ENCODE data around the gene GFOD1.

The GFOD1 gene

DNA sequence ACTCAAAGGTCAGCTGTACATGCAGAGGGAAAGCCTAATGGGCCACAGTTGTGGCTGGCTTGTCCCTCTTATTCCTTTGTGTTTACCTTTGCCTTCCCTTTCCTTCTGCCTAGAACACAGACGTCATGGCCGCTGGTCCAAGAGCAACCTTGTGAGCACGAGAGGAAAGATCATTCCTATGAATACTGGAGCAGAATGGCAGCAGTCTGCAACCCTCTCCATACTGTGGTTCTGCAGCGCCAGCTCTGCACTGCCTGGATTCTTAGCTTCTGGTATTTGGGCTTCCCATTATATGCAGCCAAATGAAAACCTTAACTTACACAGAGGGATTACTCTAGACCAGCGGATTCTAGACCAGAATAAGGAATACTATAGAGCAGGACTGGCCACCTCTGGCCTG, 171.5 kb downstream of the GFOD1 start:
- DNase-seq (ENCODE audit: low read depth in 2 of 2), result no peak

- no peak for DNase-seq (ENCODE audit: low read depth in 2 of 2)
Measured at GRCh38 chr6:13314806-13315205, 172.6 kb downstream of the GFOD1 start.

GRCh38 chr6:13311155-13311554, 176.2 kb downstream of the GFOD1 start:
- no peak for DNase-seq (ENCODE audit: low read depth in 2 of 2)

- DNase-seq (ENCODE audit: low read depth in 2 of 2), result no peak
Measured at GRCh38 chr6:13308332-13308731, 179.1 kb downstream of the GFOD1 start.
